Calu3 (cell line): ENCODE data around the gene SHISAL2A. TPM values are rescaled to one million over a fixed set of nuclear protein-coding genes. Genes with fewer than 3 reads are reported as not detected.

Experiments used
- BruUV-seq: library from RNA; stranded (reverse); fragments of 400-500 nt; replicated peaks from 2 replicates; lab custom pipeline; 2021; lab: Mats Ljungman, UMichigan
- CTCF ChIA-PET: fragments of 300-600 bp; sonication (Branson Sonifier 250); formaldehyde crosslinking; loops from one replicate; lab custom pipeline; 2022; ENCODE audit warnings: antibody characterized with exemption; lab: Charles Lee
- DNase-seq: peaks from one replicate; pipeline ENCODE4 v3.0.0; 2022
- H3K27ac Mint-ChIP-seq: one replicate; pipeline ENCODE4 v1.8.0; 2022; ENCODE audit warnings: mixed read lengths; ENCODE audit not compliant: unreplicated experiment
- H3K27me3 Mint-ChIP-seq: one replicate; pipeline ENCODE4 v1.8.0; 2022; ENCODE audit warnings: mixed read lengths; ENCODE audit not compliant: unreplicated experiment
- H3K36me3 Mint-ChIP-seq: one replicate; pipeline ENCODE4 v1.8.0; 2022; ENCODE audit warnings: mild to moderate bottlenecking, moderate library complexity, mixed read lengths; ENCODE audit not compliant: insufficient read depth, unreplicated experiment
- H3K4me1 Mint-ChIP-seq: one replicate; pipeline ENCODE4 v1.8.0; 2022; ENCODE audit warnings: mild to moderate bottlenecking, low read depth, mixed read lengths; ENCODE audit not compliant: unreplicated experiment
- H3K4me3 Mint-ChIP-seq: one replicate; pipeline ENCODE4 v1.8.0; 2022; ENCODE audit warnings: mild to moderate bottlenecking, low read depth, moderate library complexity, mixed read lengths; ENCODE audit not compliant: unreplicated experiment
- H3K9me3 Mint-ChIP-seq: one replicate; pipeline ENCODE4 v1.8.0; 2022; ENCODE audit warnings: low read depth, mixed read lengths; ENCODE audit not compliant: unreplicated experiment
- CTCF ChIP-seq: fragments of 200-600 bp; IDR thresholded peaks from one replicate; pipeline ENCODE4 v1.8.0; 2022; ENCODE audit warnings: antibody characterized with exemption; ENCODE audit not compliant: unreplicated experiment
- intact Hi-C: fragments of 100-400 bp; cut with micrococcal nuclease; formaldehyde crosslinking; loops from one replicate; pipeline ENCODE4 v1.10.0; 2022; ENCODE audit not compliant: unreplicated experiment
- total RNA-seq: library from RNA; stranded (reverse); gene quantifications from 2 replicates; pipeline ENCODE4 v1.2.3, GENCODE V29; 2022

Gene SHISAL2A
- total RNA-seq, 1 experiment from 2014 or later: not detected

DNA sequence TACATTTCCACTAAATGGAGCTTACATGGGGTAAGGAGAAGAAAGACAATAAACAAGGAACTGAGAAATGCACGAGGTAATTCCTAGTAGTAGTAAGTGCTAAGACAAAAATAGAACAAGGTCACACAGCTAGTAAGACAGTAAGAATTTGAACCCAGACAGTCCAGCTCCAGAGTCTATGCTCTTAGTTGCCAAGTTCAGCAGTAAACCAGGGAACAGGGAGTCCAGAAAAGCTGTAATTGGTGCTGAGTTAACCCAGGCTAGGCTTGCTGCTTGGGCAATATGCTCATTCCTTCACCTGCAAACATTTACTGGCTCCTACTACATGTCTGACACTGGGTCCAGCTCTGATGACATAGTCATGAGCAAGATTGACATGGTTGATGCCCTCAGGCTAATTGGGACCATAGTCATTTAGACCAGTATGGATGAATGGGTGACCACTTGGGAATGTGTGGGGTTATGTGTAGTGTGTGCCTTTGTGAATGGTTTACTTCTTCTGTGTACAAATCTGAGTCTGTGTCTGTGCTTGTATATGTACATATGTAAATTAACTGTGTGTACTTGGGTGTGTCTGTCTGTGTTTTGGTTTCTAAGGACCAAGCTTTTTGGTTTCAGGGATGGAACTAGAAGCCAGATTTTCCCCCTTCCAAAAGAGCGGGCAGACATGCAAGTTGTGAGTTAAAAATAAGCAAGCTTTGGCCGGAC lies 28.8 kb upstream of the SHISAL2A start:
- DNase-seq: no peak
- TF ChIP-seq CTCF: no peak
- no TSS peak for BruUV-seq
- Mint-ChIP-seq H3K36me3 (no peaks in the 10 kb centered on the region), H3K9me3 (no peaks in the 10 kb centered on the region), H3K4me3 (no peak overlapping the region), H3K27ac (no peak overlapping the region), H3K4me1 (no peaks in the 10 kb centered on the region), H3K27me3 (peaks cover 79% of the 10 kb centered on the region)
- CTCF ChIA-PET: interaction anchor here (1.0 kb wide), 1 partner anchor 24 kb away, joined by 3 read pairs; no protein-coding TSS in a partner anchor
- intact Hi-C loops: no loop called here

- H3K4me3 Mint-ChIP-seq: no peak overlapping the region
- TF ChIP-seq CTCF: no peak
- CTCF ChIA-PET: interaction anchor here (0.6 kb wide), 2 partner anchors 12 to 422 kb away, joined by 4 to 8 read pairs; no protein-coding TSS in a partner anchor
- H3K27me3 Mint-ChIP-seq: peaks cover 20% of the 10 kb centered on the region
- BruUV-seq: no TSS peak
- H3K9me3 Mint-ChIP-seq: no peaks in the 10 kb centered on the region
- no peak overlapping the region for H3K27ac Mint-ChIP-seq
- intact Hi-C loops: no loop called here
- DNase-seq: no peak
- peaks cover 27% of the 10 kb centered on the region for H3K4me1 Mint-ChIP-seq
- H3K36me3 Mint-ChIP-seq: no peaks in the 10 kb centered on the region
Observed at GRCh38 chr1:52613636-52614373, 19.2 kb upstream of the SHISAL2A start.

- peaks cover 21% of the 10 kb centered on the region for H3K27me3 Mint-ChIP-seq
- CTCF ChIA-PET: interaction anchor here (0.6 kb wide), 2 partner anchors 11 to 421 kb away, joined by 3 to 8 read pairs; no protein-coding TSS in a partner anchor
Observed at GRCh38 chr1:52614671-52615070, 18.3 kb upstream of the SHISAL2A start.

More at GRCh38 chr1:52614671-52615070, 18.3 kb upstream of the SHISAL2A start:
- intact Hi-C loops: no loop called here
- Mint-ChIP-seq H3K36me3 (no peaks in the 10 kb centered on the region), H3K27ac (no peak overlapping the region), H3K4me3 (no peak overlapping the region), H3K4me1 (peaks cover 27% of the 10 kb centered on the region), H3K9me3 (no peaks in the 10 kb centered on the region)
- BruUV-seq: no TSS peak
- no peak for TF ChIP-seq CTCF
- no peak for DNase-seq
